GM19043 (cell line): Measurements from ENCODE around the gene ANGPTL2.

Experiments
- ATAC-seq: cut with Tn5 transposase; IDR thresholded peaks from one replicate; pipeline ENCODE4 v1.9.1; 2021; ENCODE audit warnings: low read depth; ENCODE audit not compliant: unreplicated experiment

ANGPTL2 gene

GRCh38 chr9:127079446-127080140, 42.8 kb downstream of the ANGPTL2 start:
- ATAC-seq: no peak

DNA sequence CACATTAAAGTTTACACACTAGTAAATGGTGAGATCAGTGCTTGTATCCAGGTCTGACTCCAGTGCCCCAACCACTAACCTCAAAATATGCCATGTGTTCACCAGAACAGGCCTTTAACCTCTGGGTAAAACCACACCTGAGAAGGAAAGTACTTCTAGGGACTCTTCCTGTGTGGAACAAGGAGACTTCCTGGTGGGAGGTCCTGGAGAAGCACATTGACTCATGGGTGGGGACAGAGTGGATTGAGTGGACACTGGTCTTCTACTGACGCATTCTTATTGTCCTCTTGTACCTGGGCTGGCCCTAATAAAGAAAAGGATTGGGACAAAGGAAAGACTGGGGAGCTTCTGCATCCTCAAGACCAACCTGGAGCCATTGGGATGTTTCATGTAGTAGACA, 43.4 kb downstream of the ANGPTL2 start:
- no peak for ATAC-seq

DNA sequence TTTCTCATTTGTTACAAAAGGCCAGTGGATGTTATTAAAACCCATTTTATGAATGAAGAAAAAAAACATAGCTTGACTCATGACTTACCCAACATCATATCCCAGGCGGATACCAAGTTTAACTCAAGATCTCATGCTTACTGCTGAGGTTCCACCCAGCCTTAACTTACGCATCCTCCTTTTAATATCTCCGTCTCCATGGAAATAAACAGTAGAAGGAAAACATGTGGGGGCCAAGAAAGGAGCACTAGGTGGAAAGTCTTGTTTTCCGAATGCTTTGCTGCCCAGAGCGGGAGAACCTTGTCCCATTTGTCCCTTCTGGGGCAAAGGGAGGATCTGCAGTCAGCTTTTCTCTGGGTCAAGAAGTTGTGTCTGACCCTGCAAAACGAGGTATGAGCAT, 44.1 kb downstream of the ANGPTL2 start:
- no peak for ATAC-seq

GRCh38 chr9:127077644-127077946, 44.8 kb downstream of the ANGPTL2 start:
- no peak for ATAC-seq

DNA sequence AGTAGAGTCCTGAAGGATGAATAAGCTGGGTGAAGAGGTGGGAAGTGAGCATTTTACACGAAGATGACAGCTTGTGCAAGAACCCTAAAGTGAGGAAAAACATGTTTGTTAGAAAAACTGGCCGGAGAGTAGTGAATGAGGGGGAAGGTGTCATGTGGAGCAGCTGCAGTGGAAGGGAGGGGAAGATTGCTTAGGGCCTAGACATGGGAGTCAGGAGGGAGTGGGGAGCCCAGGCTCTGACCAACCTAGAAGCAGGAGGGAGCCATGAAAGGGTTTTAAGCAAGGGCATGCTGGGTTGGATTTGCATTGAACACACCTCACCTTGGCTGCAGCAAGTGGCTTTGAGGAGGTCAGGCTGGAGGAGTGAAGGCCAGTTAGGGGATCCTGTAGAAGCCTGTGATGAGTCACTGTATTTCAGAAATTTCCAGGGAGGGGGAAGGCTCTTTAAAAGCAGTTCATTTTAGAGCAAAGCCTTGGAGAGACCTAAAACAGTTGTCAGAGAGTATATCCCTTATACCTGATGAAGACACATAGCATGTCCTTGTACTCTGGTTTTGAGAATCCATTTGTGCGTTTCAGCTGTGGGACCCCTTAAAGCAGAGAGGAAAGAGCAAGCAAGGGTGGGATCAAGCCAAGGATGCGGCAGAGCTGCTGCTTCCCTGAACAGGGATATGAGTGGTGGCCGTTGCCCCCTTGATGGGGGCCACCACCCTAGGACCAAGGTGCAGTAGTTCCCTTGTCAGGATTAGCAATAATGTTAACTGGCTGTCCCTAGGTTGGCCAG, 45.4 kb downstream of the ANGPTL2 start:
- no peak for ATAC-seq

DNA sequence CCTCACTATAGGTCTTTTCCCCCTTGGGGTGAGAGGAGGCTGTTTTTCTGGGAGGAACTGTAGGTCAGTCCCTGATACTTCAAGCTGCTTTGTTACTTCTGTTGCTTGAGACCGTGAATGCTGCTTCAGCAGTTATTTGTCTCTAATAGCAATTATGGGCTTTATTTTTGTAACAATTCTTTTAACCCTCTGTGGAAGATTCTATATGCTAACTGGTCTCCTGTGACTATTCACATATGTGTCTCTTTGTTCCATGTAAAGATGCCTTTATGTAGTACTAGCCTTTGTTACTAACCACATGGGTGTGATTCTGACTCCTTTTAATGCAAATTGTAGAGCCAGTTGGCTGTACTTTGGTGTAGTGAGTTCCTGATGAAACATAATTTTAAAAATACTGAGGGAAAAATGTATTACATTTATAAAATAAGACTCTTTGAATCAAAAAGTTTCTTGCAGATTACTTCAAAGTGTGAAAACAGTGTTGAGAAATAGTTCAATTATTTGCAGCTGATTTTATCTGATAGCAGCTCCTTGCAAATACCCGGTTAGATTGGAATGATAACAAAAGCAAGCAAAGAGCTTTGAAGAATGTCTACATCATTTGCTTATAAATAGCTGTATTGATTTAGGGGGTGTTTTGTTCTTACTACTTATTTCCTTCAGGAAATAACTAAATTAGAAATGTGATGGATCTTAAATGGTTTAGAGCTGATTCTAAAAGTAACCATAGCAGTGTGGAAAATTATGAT, 46.6 kb downstream of the ANGPTL2 start:
- no peak for ATAC-seq

DNA sequence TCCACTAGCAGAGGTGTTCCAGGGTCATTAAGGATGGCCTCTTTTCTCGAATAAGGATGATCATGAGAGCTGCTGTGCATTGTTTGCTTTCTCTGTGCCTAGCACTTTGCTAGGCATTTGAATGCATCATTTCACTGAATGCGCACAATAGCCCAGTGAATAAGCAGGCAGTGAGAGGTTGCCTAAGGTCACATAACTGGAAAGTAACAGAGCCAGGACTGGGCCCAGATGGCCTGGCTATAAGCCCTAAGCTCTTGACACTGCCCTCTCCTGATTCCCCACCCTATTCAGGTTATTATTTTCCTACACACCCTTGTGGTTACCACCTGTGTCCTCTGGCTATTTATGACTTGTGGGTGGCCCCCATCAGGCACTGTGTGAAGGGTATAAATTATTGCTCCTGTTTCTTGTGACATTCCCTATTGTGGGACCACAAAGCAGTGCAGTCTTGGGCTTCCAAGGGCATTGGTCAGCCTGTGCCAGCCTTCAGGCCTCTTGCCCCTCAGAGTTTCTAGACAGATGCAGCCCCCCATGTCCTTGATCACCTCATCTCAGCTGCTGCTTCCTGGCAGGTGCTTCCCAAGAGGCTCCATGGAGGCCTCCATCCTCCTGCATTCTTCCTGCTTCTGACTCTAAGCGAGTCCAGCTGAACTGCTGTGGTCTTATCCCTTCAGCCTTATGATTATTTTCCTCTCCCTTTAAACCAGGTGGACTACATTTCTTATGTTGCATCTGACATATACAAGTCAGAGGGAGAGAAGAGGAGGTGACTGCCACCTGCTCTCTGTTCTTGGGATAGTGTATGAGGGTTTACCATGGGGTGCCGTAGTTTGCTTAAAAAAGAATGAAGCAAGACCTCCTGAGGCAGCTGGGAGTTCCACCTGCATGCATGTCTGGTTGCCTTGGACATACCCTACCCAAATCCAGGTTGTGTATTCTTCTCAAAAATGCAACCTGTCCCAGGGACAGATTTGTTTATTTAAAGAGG, 47.6 kb downstream of the ANGPTL2 start:
- ATAC-seq: no peak

GRCh38 chr9:127067603-127068220, 54.7 kb downstream of the ANGPTL2 start:
- no peak for ATAC-seq

GRCh38 chr9:127066851-127067136, 55.6 kb downstream of the ANGPTL2 start:
- ATAC-seq: no peak

DNA sequence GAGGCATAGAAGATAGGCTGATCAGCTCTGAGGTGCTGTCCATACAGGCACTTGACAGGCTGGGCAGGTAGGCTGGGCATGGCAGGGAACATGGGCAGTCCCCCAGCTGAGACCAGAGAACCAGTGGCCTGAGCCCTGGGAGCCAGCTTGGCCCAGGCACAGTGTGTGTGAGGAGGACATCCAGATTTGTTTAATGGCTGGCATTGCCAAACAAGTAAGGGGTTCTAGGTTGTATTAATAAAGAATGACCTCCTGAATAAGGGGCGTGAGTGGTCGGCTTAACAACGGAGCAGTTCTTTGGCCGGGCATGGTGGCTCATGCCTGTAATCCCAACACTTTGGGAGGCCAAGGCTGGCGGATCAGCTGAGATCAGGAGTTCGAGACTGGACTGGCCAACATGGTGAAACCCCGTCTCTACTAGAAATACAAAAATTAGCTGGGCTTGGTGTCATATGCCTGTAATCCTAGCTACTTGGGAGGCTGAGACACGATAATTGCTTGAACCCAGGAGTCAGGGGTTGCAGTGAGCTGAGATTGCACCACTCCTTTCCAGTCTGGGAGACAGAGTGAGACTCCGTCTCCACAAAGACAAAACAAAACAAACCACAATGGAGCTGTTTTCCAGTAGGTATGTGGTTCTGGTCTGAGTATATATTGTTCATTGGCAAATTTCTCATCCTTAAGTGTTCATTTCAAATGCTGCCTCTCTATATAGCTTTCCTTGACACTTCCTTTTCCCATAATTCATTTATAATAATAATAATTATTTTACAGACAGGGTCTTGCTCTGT, 56.2 kb downstream of the ANGPTL2 start:
- no peak for ATAC-seq

- no peak for ATAC-seq
Measured at GRCh38 chr9:127065592-127065991, 56.8 kb downstream of the ANGPTL2 start.

DNA sequence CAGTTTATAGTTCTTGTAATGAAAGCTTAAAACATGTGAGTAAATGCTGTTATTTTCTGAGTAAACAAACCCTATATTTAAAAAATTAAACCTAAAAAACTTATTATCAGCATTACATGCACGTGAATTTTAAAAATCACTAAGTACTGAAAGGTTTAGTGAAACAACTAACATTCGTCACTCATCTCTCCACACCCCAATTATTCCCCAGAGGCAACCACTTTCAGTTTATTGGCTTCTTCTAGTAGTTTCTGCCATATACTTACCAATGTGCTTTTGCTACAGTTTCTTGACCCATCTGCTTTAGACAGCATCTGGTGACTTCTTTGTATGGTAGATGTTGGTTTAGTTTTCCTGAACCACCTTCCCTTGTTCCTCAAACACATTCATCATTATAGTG, 58.1 kb downstream of the ANGPTL2 start:
- ATAC-seq: no peak

DNA sequence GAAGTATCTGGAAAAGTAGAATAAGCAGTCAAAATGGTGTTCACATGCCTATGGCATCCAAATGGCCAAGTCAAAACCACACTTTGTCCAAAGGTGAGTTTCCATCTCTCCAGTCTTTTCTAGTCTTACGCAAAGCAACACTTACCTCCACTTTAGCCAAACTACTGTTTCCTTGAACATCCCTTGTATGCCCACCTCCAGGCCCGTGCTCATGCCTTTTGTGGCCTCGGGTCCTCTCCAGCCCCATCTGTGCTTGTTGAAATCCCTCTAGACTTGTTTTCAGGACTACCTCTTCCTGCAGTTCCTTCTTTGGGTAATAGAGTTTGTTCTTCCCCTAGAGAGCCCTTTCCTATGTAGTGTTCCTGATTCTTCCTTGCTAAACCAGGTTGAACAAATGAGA, 61.0 kb downstream of the ANGPTL2 start:
- ATAC-seq: no peak

- ATAC-seq: no peak
Measured at GRCh38 chr9:127059765-127060361, 62.6 kb downstream of the ANGPTL2 start.

DNA sequence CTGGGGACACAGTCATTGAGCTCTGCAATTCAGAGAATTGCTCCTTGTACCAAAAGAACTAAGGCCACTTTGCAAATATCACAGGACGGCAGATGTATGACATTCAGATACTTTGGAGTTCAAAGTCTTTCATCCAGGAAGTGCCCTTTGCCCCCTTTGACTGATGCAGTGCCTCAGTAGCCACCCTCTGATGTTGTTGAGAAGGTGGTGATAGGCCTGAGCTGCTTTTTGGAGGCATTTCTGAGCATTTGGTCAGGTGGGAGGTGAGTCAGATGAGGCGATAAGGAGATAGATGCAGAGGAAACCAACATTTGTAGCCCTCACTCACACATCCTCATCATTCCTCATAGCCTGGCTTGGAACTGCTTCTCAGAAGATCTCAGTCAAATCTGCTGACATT, 63.4 kb downstream of the ANGPTL2 start:
- ATAC-seq: no peak

DNA sequence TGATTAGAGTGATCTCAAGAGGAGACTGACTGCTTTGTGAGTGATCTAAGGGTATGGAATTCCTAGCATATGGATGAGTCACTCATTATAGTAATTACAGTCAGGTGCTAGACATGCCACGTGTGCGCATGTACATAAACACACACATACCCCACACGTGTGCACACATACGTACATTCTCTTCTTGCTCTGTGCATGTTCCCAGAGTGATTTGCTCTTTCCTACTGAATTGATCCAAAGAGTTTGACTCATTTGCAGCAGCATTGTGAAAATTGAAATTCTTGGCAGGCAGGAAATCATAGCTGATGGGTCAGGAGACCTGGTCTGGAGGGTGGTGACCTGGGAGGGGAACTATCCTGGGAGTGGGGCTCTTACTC, 63.8 kb downstream of the ANGPTL2 start:
- no peak for ATAC-seq

GRCh38 chr9:127058011-127058644, 64.3 kb downstream of the ANGPTL2 start:
- no peak for ATAC-seq

DNA sequence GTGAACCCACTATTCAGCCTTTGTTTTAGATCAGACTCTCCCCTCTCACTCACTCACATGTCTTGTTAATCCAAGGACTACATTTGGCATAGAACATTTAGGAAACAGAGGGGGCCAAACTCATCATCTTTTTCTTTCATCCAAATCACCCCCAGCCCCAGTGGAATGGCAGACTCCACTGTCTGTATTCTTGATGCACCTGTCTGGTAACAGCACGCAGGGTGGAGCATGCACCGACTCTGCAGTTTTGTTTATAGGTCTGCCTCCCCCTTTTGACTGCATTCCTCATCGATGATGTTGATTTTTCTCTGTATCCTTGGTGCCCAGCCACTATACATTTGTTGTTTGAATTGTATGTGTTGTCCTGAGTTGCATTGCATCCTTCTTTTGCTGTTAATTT, 66.0 kb downstream of the ANGPTL2 start:
- no peak for ATAC-seq
